ENCODE measurements around the gene MYO16.
"Not testable (repeated sequence)": the region's sequence is repeated elsewhere in the genome, so short reads cannot be mapped to it uniquely, and the experiment has no call there.

The MYO16 gene

DNA sequence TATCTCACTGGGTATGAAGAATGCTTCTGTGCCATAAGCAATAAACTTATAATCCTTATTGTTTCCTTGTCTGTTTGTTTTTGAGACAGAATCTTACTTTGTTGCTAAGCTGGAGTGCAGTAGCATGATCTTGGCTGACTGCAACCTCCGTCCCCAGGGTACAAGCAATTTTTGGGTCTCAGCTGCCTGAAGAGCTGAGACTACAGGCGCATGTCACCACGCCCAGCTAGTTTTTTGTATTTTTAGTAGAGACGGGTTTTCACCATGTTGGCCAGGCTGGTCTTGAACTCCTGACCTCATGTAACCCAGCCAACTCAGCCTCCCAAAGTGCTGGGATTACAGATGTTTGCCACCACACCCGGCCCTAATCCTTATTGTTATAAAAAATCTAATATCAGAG lies 112.5 kb downstream of the MYO16 start:
- DNase-seq, result no peak

- DNase-seq, result no peak
Measured at GRCh38 chr13:108742701-108743451, 113.5 kb downstream of the MYO16 start.

GRCh38 chr13:108743522-108743921 lies 114.1 kb downstream of the MYO16 start:
- no peak for DNase-seq

- DNase-seq, result no peak
Measured at GRCh38 chr13:108747843-108748242, 118.4 kb downstream of the MYO16 start.

- DNase-seq, result no peak
Measured at GRCh38 chr13:108752276-108752675, 122.9 kb downstream of the MYO16 start.

GRCh38 chr13:108755083-108755482 lies 125.7 kb downstream of the MYO16 start:
- no peak for DNase-seq

- no peak for DNase-seq
Measured at GRCh38 chr13:108760129-108760528, 130.7 kb downstream of the MYO16 start.

GRCh38 chr13:108760541-108760940 lies 131.1 kb downstream of the MYO16 start:
- no peak for DNase-seq

DNA sequence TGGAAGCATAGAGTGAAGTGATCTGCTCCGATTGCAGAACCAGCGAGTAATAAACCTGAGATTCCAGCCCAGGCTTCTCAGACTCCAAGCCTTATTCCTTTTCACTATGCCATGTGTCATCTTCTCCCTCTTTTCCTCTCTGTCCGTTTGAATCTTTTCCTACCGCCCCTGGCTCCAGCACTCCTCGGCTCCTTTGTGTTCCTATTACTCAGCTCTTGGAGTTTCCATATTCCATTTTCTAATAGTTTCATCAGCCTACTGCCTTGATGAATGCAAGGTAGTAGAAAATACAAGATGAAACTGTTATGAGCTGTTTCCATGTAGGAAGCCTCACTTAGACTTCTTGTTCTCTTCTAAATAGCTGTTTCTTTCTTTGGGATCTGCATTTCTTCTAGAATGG lies 138.6 kb downstream of the MYO16 start:
- no peak for DNase-seq

- DNase-seq, result no peak
Measured at GRCh38 chr13:108769213-108770070, 140.0 kb downstream of the MYO16 start.

DNA sequence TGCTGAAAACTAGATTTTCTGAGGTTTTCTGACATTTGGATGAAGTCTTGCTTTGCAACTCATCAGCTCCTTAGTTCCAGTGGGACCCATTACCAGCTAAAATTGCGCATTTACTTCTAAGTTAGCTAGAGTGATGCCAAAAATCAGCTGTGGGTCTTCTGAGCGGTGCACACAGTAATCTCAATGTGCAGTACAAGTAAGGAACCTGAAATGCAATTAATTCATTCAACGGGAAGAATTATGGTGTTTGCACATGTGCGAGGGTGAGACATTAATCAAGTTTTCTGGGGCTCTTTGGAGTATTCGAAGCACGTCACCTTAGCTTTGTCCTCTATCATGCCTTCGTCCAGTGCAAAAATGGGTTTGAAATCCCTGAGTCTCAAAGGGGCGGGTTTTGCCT lies 146.2 kb downstream of the MYO16 start:
- no peak for DNase-seq

- no peak for DNase-seq
Measured at GRCh38 chr13:108776650-108777049, 147.2 kb downstream of the MYO16 start.

- DNase-seq, result no peak
Measured at GRCh38 chr13:108777421-108778420, 148.3 kb downstream of the MYO16 start.

DNA sequence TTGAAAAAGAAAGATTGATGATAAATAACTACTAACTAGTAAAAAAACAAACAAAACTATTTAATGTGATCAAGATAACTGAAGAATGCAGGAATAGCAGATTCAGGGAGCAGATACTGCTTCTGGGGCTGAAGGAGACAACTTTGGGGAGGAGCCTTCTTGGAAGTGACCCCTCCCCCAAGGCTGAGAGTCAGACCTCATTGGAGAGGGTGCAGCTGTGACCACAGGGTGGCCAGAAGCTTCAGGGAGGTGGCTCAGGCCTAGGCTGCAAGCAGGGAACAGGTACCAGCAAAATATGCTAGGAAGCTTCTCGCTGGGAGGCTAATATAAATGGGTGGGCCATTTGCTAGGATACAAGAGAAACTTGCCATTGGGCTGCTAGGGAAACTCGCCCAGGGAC lies 149.9 kb downstream of the MYO16 start:
- DNase-seq, result no peak

GRCh38 chr13:108780706-108781105 lies 151.3 kb downstream of the MYO16 start:
- no peak for DNase-seq

- no peak for DNase-seq
Measured at GRCh38 chr13:108781312-108781711, 151.9 kb downstream of the MYO16 start.

DNA sequence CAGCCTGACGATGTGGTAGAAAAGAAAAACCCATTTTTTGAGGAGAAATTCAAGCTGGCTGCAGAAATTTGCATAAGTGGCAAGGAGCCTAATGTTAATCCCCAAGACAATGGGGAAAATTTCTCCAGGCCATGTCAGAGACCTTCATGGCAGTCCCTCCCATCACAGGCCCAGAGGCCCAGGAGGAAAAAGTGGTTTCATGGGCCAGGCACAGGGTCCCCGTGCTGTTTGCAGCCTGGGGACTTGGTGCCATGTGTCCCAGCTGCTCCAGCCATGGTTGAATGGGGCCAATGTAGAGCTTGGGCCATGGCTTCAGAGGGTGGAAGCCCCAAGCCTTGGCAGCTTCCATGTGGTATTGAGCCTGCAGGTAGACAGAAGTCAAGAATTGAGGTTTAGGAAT lies 153.1 kb downstream of the MYO16 start:
- not testable (repeated sequence) for DNase-seq

- no peak for DNase-seq
Measured at GRCh38 chr13:108785844-108786243, 156.4 kb downstream of the MYO16 start.

GRCh38 chr13:108786456-108787200 lies 157.2 kb downstream of the MYO16 start:
- no peak for DNase-seq

- DNase-seq, result peak in 2 of 58 donors; percentile 0 to 3
Measured at GRCh38 chr13:108787700-108788414, 158.4 kb downstream of the MYO16 start.
